ENCODE results near the gene USP24.
A peak's percentile ranks its signal among the peaks of the same experiment; 100 is the strongest.
"Not testable (repeated sequence)": the region's sequence is repeated elsewhere in the genome, so short reads cannot be mapped to it uniquely, and the experiment has no call there.

Gene USP24

DNA sequence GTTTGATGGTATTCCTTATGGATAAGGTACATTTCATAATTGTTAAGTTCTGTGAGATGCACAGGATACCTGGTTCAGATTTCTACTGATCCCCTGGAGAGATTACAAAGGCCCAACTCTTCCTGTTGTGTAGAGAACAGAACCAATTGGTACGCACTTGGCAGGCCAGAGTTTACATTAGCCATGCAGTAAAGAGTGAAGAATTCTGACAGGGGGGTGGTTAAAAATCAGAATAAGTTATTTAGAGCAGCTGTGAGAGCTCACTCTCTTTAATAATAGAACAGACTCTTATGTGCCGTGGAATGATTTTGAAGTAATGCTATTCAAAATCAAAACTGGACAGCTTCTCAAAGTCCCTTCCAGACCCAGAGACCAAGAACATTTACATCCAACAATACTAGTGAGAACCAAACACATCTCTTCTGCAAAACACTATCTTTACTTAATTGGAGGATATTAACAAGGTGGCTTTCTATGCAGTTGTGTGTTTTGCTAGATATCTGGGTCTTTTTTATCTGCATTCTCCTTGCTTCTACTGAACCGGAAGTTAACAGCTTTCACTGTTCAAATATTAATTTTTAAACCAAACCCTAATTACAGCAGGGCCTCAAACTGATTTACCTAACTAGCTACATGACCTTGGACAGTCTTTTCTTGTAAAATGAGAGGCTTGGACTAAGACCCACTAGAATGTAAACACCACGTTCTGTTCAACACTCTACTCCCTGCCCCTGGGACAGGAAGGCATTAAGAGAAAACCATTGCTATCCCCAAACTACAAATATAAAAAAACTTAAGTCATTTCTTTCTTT lies 4.0 kb downstream of the USP24 start:
- H3K27me3 Mint-ChIP-seq (ENCODE audit: low read depth): no peaks in the 10 kb centered on the region
- TF ChIP-seq, protein P1, sequence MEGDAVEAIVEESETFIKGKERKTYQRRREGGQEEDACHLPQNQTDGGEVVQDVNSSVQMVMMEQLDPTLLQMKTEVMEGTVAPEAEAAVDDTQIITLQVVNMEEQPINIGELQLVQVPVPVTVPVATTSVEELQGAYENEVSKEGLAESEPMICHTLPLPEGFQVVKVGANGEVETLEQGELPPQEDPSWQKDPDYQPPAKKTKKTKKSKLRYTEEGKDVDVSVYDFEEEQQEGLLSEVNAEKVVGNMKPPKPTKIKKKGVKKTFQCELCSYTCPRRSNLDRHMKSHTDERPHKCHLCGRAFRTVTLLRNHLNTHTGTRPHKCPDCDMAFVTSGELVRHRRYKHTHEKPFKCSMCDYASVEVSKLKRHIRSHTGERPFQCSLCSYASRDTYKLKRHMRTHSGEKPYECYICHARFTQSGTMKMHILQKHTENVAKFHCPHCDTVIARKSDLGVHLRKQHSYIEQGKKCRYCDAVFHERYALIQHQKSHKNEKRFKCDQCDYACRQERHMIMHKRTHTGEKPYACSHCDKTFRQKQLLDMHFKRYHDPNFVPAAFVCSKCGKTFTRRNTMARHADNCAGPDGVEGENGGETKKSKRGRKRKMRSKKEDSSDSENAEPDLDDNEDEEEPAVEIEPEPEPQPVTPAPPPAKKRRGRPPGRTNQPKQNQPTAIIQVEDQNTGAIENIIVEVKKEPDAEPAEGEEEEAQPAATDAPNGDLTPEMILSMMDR (IDR thresholded peaks at IDR 0.05; ENCODE audit: unreplicated experiment in 3 of 3): no peak
- H3K4me3 Mint-ChIP-seq: peak overlapping the region; percentile 33 to 63 (median 50)

DNA sequence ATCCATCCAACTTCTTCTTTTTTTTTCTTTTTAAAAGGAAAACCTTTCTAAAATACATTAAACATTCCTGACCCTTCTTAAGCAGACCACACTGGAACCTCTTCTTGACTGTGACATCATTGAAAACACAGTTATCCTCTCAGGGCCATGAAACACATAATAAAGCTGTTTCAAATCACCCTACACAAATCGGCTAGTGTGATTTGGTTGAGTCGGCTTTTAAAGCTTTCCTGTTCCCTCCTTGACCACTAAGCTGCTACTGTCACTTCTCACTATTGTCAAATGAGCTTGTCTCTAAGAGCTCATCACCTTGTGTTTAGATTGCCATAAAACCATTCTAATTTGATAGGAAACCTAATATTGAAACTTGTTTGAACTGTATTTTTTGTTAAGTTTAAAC lies 5.9 kb downstream of the USP24 start:
- TF ChIP-seq, protein P1 (IDR thresholded peaks at IDR 0.05; ENCODE audit: unreplicated experiment in 3 of 3): no peak
- Mint-ChIP-seq H3K4me3 (no peak overlapping the region), H3K4me1 (peaks cover 63% of the 10 kb centered on the region), H3K36me3 (ENCODE audit: low read depth) (peaks cover 4% of the 10 kb centered on the region), H3K27ac (no peak overlapping the region), H3K9me3 (no peaks in the 10 kb centered on the region), H3K27me3 (ENCODE audit: low read depth) (no peaks in the 10 kb centered on the region)

More for the DNA sequence above, 4.0 kb downstream of the USP24 start:
- peaks cover 57% of the 10 kb centered on the region for H3K4me1 Mint-ChIP-seq
- peak overlapping the region; percentile 72 to 91 (median 82) for H3K27ac Mint-ChIP-seq
- H3K9me3 Mint-ChIP-seq: no peaks in the 10 kb centered on the region
- H3K36me3 Mint-ChIP-seq (ENCODE audit: low read depth): no peaks in the 10 kb centered on the region

DNA sequence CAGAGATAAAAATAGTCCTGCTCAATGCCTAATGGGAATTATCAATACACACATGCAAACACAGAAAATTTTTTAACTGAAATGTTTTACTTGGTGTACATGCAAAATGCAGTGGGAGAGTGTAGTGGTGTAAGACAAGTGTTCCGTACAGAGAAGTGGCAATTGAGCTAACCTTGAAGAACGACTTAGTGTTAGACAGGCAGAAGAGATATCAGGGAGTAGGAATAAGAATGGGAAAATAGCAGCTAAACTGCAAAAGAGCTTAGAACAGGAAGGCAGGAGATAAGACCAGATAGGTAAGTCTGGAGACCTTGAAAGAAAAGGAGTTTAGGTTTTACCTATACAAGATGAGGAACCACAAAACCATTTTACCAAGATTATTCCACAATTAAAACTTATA lies 9.0 kb downstream of the USP24 start:
- TF ChIP-seq, protein P1 (IDR thresholded peaks at IDR 0.05; ENCODE audit: unreplicated experiment in 3 of 3): no peak
- Mint-ChIP-seq H3K4me3 (no peak overlapping the region), H3K4me1 (peaks cover 43% of the 10 kb centered on the region), H3K36me3 (ENCODE audit: low read depth) (peaks cover 12% of the 10 kb centered on the region), H3K27ac (peak overlapping the region in 1 of 3 experiments; percentile 7), H3K27me3 (ENCODE audit: low read depth) (no peaks in the 10 kb centered on the region), H3K9me3 (no peaks in the 10 kb centered on the region)

DNA sequence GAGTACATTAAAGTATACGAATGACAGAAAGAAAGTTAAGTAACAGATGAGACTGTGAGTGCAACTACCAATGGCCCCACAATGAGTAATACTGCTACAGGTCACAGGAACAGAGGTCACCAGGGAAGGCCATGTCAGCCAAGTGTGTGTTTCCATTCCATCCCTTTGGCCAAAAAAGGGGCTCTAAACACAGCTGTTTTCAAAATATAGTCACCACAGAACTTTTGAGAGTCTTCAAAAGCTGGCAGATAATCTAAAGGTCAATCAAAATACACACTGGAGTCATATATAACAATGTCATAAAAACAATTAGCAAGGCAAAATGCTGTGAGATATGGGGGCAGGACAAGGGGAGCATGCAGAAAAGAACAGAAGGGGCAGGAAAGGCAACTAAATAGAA lies 10.2 kb downstream of the USP24 start:
- Mint-ChIP-seq H3K4me1 (peaks cover 32% of the 10 kb centered on the region), H3K4me3 (no peak overlapping the region), H3K36me3 (ENCODE audit: low read depth) (peaks cover 19% of the 10 kb centered on the region), H3K9me3 (no peaks in the 10 kb centered on the region), H3K27ac (no peak overlapping the region), H3K27me3 (ENCODE audit: low read depth) (no peaks in the 10 kb centered on the region)
- TF ChIP-seq, protein P1 (IDR thresholded peaks at IDR 0.05; ENCODE audit: unreplicated experiment in 3 of 3): no peak

DNA sequence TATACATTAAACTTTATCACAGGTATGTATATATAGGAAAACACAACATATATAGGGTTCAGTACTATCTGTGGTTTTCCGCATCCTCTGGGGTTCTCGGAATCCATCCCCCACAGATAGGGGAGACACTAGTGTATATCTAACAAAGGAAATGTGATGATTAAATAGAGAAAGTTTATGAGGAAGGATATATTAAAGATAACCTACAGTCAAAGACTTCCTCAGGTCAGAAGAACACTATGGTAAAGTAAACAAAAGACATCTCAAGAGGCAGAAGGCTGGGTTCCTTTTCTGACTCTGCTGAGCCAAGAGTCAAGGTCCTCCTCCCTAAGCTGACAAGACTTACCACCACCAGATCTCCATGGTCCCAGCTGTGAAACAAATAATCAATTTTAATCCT lies 12.1 kb downstream of the USP24 start:
- H3K36me3 Mint-ChIP-seq (ENCODE audit: low read depth): peaks cover 36% of the 10 kb centered on the region
- H3K9me3 Mint-ChIP-seq: no peaks in the 10 kb centered on the region
- H3K4me1 Mint-ChIP-seq: peaks cover 26% of the 10 kb centered on the region
- H3K4me3 Mint-ChIP-seq: no peak overlapping the region
- no peak overlapping the region for H3K27ac Mint-ChIP-seq
- TF ChIP-seq, protein P1 (IDR thresholded peaks at IDR 0.05; ENCODE audit: unreplicated experiment in 3 of 3): no peak
- H3K27me3 Mint-ChIP-seq (ENCODE audit: low read depth): no peaks in the 10 kb centered on the region

DNA sequence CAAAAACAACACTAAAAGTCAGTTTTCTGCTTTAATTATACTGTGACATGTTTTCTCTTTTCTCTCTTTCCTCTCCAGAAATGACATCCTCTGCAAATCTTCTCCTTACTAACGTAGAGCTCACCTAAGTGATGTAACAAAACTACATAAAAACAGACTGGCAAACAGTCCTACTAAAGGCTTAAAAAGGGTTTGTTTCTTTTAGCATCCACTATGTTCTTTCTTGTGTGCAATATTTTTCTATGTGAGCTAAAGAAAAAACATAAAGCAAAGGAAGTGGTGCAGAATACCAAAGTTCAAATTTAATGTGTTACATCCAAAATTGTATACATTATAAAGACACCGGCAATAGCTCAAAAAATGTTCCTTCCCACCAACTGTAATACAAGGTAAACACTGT lies 14.5 kb downstream of the USP24 start:
- TF ChIP-seq, protein P1 (IDR thresholded peaks at IDR 0.05; ENCODE audit: unreplicated experiment in 3 of 3): no peak
- Mint-ChIP-seq H3K4me3 (no peak overlapping the region), H3K4me1 (peaks cover 31% of the 10 kb centered on the region), H3K27me3 (ENCODE audit: low read depth) (no peaks in the 10 kb centered on the region), H3K27ac (peak overlapping the region in 1 of 3 experiments; percentile 16), H3K9me3 (no peaks in the 10 kb centered on the region), H3K36me3 (ENCODE audit: low read depth) (peaks cover 40% of the 10 kb centered on the region)

DNA sequence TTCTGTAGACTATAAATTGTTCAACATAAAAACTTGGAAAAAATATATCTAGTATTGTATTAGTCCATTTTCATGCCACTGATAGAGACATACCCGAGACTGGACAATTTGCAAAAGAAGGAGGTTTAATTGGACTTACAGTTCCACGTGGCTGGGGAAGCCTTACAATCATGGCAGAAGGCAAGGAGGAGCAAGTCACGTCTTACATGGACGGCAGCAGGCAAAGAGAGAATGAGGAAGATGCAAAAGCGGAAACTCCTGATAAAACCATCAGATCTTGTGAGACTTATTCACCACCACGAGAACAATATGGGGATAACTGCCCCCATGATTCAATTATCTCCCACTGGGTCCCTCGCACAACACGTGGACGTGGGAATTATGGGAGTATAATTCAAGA lies 15.4 kb downstream of the USP24 start:
- H3K4me1 Mint-ChIP-seq: peaks cover 25% of the 10 kb centered on the region
- peaks cover 42% of the 10 kb centered on the region for H3K36me3 Mint-ChIP-seq (ENCODE audit: low read depth)
- H3K9me3 Mint-ChIP-seq; H3K27me3 Mint-ChIP-seq (ENCODE audit: low read depth); H3K27ac Mint-ChIP-seq; H3K4me3 Mint-ChIP-seq: not testable (repeated sequence)

All from nephron (organoid).